Body of pancreas (tissue), 4 donors: ENCODE results near the gene COTL1. TPM values are rescaled to one million over a fixed set of nuclear protein-coding genes. Genes with fewer than 3 reads are reported as not detected.
A peak's percentile ranks its signal among the peaks of the same experiment; 100 is the strongest.

Experiments
- ATAC-seq: fragments of 150-250 bp; one replicate; pipeline ENCODE4 v1.9.1; 2016
- DNase-seq, 4 donors: peaks; one replicate each; pipeline ENCODE4 v3.0.0-alpha.2; 2019
- H3K27ac ChIP-seq, 4 donors: fragments of 200-600 bp; sonication (generic); 1 replicate in 3 of 4; 2 replicates in 1 of 4; pipeline versions ENCODE4 v1.5.1 to v1.6.1; 2016 to 2019; ENCODE audit warnings: mild to moderate bottlenecking in 1 of 4, mixed read lengths in 1 of 4, moderate library complexity in 1 of 4
- H3K27me3 ChIP-seq, 2 donors: fragments of 200-600 bp; sonication (generic); one replicate each; pipeline ENCODE4 v1.6.0; 2016; ENCODE audit warnings: mild to moderate bottlenecking in 1 of 2
- H3K36me3 ChIP-seq, 2 donors: fragments of 200-600 bp; sonication (generic); replicated peaks in 1 of 2; 2 replicates each; pipeline ENCODE4 v1.5.1; 2016; ENCODE audit warnings: low read depth in 2 of 2; ENCODE audit not compliant: insufficient read depth in 1 of 2
- H3K4me1 ChIP-seq: fragments of 200-600 bp; sonication (generic); one replicate; pipeline ENCODE4 v1.6.0; 2016
- H3K4me3 ChIP-seq, 2 donors: fragments of 200-600 bp; sonication (generic); 1 replicate in 1 of 2; 2 replicates in 1 of 2; pipeline ENCODE4 v1.5.1; 2016 to 2019
- H3K9me3 ChIP-seq, 3 donors: fragments of 200-600 bp; sonication (generic); 1 replicate in 2 of 3; 2 replicates in 1 of 3; pipeline ENCODE4 v1.5.1; 2016
- CTCF ChIP-seq, 7 experiments: fragments of 450-650 bp in 4 of 7; fragments of 200-600 bp in 3 of 7; sonication (generic) in 3 of 7; IDR thresholded peaks; one replicate each; pipeline ENCODE4 v1.5.1; 2016 to 2019; ENCODE audit warnings: antibody characterized with exemption in 7 of 7
- POLR2A ChIP-seq, 3 donors: fragments of 450-650 bp; IDR thresholded peaks; one replicate each; pipeline ENCODE4 v1.6.1; 2016; ENCODE audit warnings: antibody characterized with exemption in 3 of 3, mild to moderate bottlenecking in 2 of 3
- WGBS, 2 donors: methylation state at CpG; one replicate each; pipeline ENCODE4 v1.1.5; 2017; 5-methylcytosine and 5-hydroxymethylcytosine counted together
- intact Hi-C: fragments of 100-400 bp; cut with DNase I; formaldehyde crosslinking; loops from one replicate; pipeline ENCODE4 v1.15.1; 2023
- total RNA-seq, 2 donors: library from RNA; depleted of rRNA; stranded (reverse); fragments of >200 nt; gene quantifications; one replicate each; pipeline ENCODE4 v1.1.0, GENCODE V29; 2016

COTL1 gene
- 10 to 100 TPM; 19.7 to 20.4 TPM for total RNA-seq

- intact Hi-C loops: no loop called here
- H3K27me3 ChIP-seq: no peaks in the 10 kb centered on the region
- WGBS, 2 donors: 0 to 1% methylated on average over 10 to 59 of the region's 76 CpGs
- peak within 1 kb of the TSS; percentile 49 to 60 for H3K4me3 ChIP-seq
- peak in 1 of 7 experiments; percentile 8 for TF ChIP-seq CTCF (IDR thresholded peaks at IDR 0.05)
- TF ChIP-seq POLR2A (IDR thresholded peaks at IDR 0.05): no peak
- ATAC-seq: peak; percentile 86
- no peaks in the 10 kb centered on the region for H3K36me3 ChIP-seq
- no peaks in the 10 kb centered on the region for H3K9me3 ChIP-seq
- peaks cover 17% of the 10 kb centered on the region for H3K4me1 ChIP-seq
- H3K27ac ChIP-seq: peak within 1 kb of the TSS; percentile 7 to 72 (median 60)
- DNase-seq: peak; percentile 93 to 96 (median 95)
These were observed at the start of gene COTL1 for GRCh38 chr16:84617791-84618580. Gene COTL1, minus strand, starts transcription at chr16:84618078. Its CDS starts 164 bp downstream, at chr16:84617914.

DNA sequence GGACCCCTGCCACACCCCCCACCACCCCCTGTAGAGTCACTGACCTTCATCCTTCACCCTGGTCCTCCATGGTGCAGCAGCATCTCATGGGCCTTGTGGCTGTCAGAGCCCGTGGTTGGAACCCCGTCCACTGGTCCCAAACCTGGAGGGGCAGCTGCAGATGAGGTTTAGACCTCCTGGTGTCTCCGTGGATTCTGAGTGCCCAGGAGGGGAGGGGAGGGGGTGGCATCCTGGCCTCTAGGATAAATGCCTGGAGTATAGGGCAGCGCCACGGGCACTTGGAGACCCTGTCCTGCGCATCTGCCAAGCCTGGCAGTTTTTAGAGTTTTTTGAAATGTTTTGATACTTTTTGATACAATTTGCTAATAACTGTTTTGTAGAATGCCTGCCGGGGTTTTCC, 48.0 kb upstream of the COTL1 start:
- H3K27me3 ChIP-seq: no peaks in the 10 kb centered on the region
- DNase-seq: no peak
- no peaks in the 10 kb centered on the region for H3K4me1 ChIP-seq
- intact Hi-C loops: no loop called here
- H3K9me3 ChIP-seq: no peaks in the 10 kb centered on the region
- 70 to 92% methylated on average over 4 to 7 of the region's 7 CpGs for WGBS, 2 donors
- ATAC-seq: no peak
- TF ChIP-seq CTCF (IDR thresholded peaks at IDR 0.05) (no peak), POLR2A (IDR thresholded peaks at IDR 0.05) (no peak)
- peaks cover 6 to 17% of the 10 kb centered on the region in 2 donors for H3K36me3 ChIP-seq
- no peak overlapping the region for H3K4me3 ChIP-seq
- H3K27ac ChIP-seq: no peak overlapping the region

DNA sequence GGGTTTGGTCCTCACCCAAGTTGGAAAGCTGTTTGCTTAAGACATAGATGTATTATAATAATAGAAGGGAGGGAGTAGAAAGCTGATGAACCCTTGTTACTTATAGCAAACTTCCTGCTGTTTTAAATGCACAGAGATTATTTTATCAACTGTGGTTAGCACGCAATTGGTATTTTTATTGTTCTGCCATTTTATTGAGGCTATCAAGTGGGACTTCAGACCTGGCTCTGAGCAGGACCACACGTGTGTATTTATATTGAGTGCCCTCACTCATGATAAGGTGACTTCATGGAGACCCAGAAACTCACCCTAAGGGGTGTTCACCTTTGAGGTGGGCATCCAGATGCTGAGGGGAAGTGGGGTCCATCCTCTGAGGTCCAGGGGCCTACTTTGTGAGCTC, 47.5 kb upstream of the COTL1 start:
- TF ChIP-seq POLR2A (IDR thresholded peaks at IDR 0.05): no peak
- no peak for TF ChIP-seq CTCF (IDR thresholded peaks at IDR 0.05)
- Histone ChIP-seq H3K27me3 (no peaks in the 10 kb centered on the region), H3K4me1 (no peaks in the 10 kb centered on the region), H3K4me3 (no peak overlapping the region), H3K36me3 (peaks cover 6 to 20% of the 10 kb centered on the region in 2 donors), H3K27ac (no peak overlapping the region), H3K9me3 (no peaks in the 10 kb centered on the region)
- no peak for ATAC-seq
- intact Hi-C loops: no loop called here
- no peak for DNase-seq
- 83 to 92% methylated on average over 2 of the region's 2 CpGs for WGBS, 2 donors

- no peak overlapping the region for H3K27ac ChIP-seq
- DNase-seq: no peak
- TF ChIP-seq POLR2A (IDR thresholded peaks at IDR 0.05) (no peak), CTCF (IDR thresholded peaks at IDR 0.05) (no peak)
- peaks cover 7% of the 10 kb centered on the region for H3K4me1 ChIP-seq
- no peaks in the 10 kb centered on the region for H3K9me3 ChIP-seq
- WGBS, 2 donors: 72 to 74% methylated on average over 9 of the region's 9 CpGs
- no peak for ATAC-seq
- H3K36me3 ChIP-seq: peaks cover 6 to 32% of the 10 kb centered on the region in 2 donors
- no peak overlapping the region for H3K4me3 ChIP-seq
- intact Hi-C loops: no loop called here
- no peaks in the 10 kb centered on the region for H3K27me3 ChIP-seq
These were observed 45.7 kb upstream of the COTL1 start for GRCh38 chr16:84663433-84664101.
